ENCODE data around the gene C11orf42. TPM values are rescaled to one million over a fixed set of nuclear protein-coding genes. Genes with fewer than 3 reads are reported as not detected.

The C11orf42 gene
- total RNA-seq, 1 donor from 2014 or later: not detected

- no peak for DNase-seq
Measured at GRCh38 chr11:6258141-6258540, 52.8 kb downstream of the C11orf42 start.

- peak; percentile 21 for DNase-seq
Measured at GRCh38 chr11:6258571-6259081, 53.3 kb downstream of the C11orf42 start.

GRCh38 chr11:6260207-6260726, 54.9 kb downstream of the C11orf42 start:
- DNase-seq: no peak

Other genes with a start within 250 kb of the C11orf42 start
- gene OR56A5, start 237.1 kb upstream of the C11orf42 start, total RNA-seq: not detected
- not detected for gene OR52L1, start 218.6 kb upstream of the C11orf42 start, total RNA-seq
- not detected for gene OR56A4, start 198.6 kb upstream of the C11orf42 start, total RNA-seq
- under 0.01 TPM for gene OR56A1, start 174.8 kb upstream of the C11orf42 start, total RNA-seq
- gene OR56B4, start 97.9 kb upstream of the C11orf42 start, total RNA-seq: not detected
- not detected for gene OR52B2, start 35.2 kb upstream of the C11orf42 start, total RNA-seq
- not detected for gene OR52W1, start 6.3 kb upstream of the C11orf42 start, total RNA-seq
- 19.3 TPM for gene FHIP1B, start 29.1 kb downstream of the C11orf42 start, total RNA-seq
- not detected for gene CNGA4, start 33.5 kb downstream of the C11orf42 start, total RNA-seq
- gene CCKBR, start 54.3 kb downstream of the C11orf42 start, total RNA-seq: not detected
- 74.2 TPM for gene CAVIN3, start 114.9 kb downstream of the C11orf42 start, total RNA-seq
- 24.2 TPM for gene SMPD1, start 184.9 kb downstream of the C11orf42 start, total RNA-seq
- gene APBB1, start 213.5 kb downstream of the C11orf42 start, total RNA-seq: 42.4 TPM
- gene HPX, start 235.4 kb downstream of the C11orf42 start, total RNA-seq: 0.31 TPM